Measurements from ENCODE around the gene BBS2.
"Not testable (repeated sequence)": the region's sequence is repeated elsewhere in the genome, so short reads cannot be mapped to it uniquely, and the experiment has no call there.

BBS2 gene

GRCh38 chr16:56520251-56520577 is 390 bp upstream of the BBS2 start:
- DNase-seq: no peak

GRCh38 chr16:56518425-56518824 is 1.4 kb downstream of the BBS2 start:
- no peak for DNase-seq

GRCh38 chr16:56517206-56517605 is 2.6 kb downstream of the BBS2 start:
- no peak for DNase-seq

- no peak for DNase-seq
Observed at GRCh38 chr16:56515665-56516064, 4.2 kb downstream of the BBS2 start.

- DNase-seq: no peak
Observed at GRCh38 chr16:56514845-56515244, 5.0 kb downstream of the BBS2 start.

- DNase-seq: peak; percentile 31 to 34
Observed at GRCh38 chr16:56513972-56514371, 5.9 kb downstream of the BBS2 start.

- no peak for DNase-seq
Observed at GRCh38 chr16:56513091-56513490, 6.7 kb downstream of the BBS2 start.

GRCh38 chr16:56512025-56512424 is 7.8 kb downstream of the BBS2 start:
- no peak for DNase-seq

GRCh38 chr16:56510544-56510943 is 9.3 kb downstream of the BBS2 start:
- no peak for DNase-seq

- DNase-seq: no peak
Observed at GRCh38 chr16:56506941-56507340, 12.9 kb downstream of the BBS2 start.

GRCh38 chr16:56505181-56505580 is 14.6 kb downstream of the BBS2 start:
- no peak for DNase-seq

GRCh38 chr16:56493815-56494214 is 26.0 kb downstream of the BBS2 start:
- no peak for DNase-seq

- no peak for DNase-seq
Observed at GRCh38 chr16:56493126-56493525, 26.7 kb downstream of the BBS2 start.

GRCh38 chr16:56491657-56492261 is 28.1 kb downstream of the BBS2 start:
- DNase-seq: no peak

GRCh38 chr16:56488868-56489267 is 31.0 kb downstream of the BBS2 start:
- not testable (repeated sequence) for DNase-seq

GRCh38 chr16:56488035-56488434 is 31.8 kb downstream of the BBS2 start:
- no peak for DNase-seq

GRCh38 chr16:56483394-56483793 is 36.4 kb downstream of the BBS2 start:
- no peak for DNase-seq

- DNase-seq: no peak
Observed at GRCh38 chr16:56482683-56483236, 37.1 kb downstream of the BBS2 start.

GRCh38 chr16:56481468-56482122 is 38.2 kb downstream of the BBS2 start:
- DNase-seq: no peak

GRCh38 chr16:56480776-56481467 is 38.9 kb downstream of the BBS2 start:
- no peak for DNase-seq

GRCh38 chr16:56479469-56479868 is 40.4 kb downstream of the BBS2 start:
- DNase-seq: no peak

GRCh38 chr16:56478281-56479049 is 41.4 kb downstream of the BBS2 start:
- no peak for DNase-seq
